ENCODE measurements around the gene MSL3.
A peak's percentile ranks its signal among the peaks of the same experiment; 100 is the strongest.

The MSL3 gene

GRCh38 chrX:11757719-11758399 is at the start of gene MSL3:
Gene MSL3, plus strand, starts transcription at chrX:11758237. Its CDS starts 27 bp downstream, at chrX:11758264.
- no peak for TF ChIP-seq CTCF (IDR thresholded peaks at IDR 0.05; ENCODE audit: low read depth, low read length)
- H3K4me3 ChIP-seq (replicated peaks in 1 of 2; ENCODE audit: low read depth in 2 of 2, low read length in 2 of 2) = peak within 1 kb of the TSS; percentile 79 to 80
- peak; percentile 70 to 73 for DNase-seq (ENCODE audit: low read depth in 2 of 2)

- TF ChIP-seq CTCF (IDR thresholded peaks at IDR 0.05; ENCODE audit: low read depth, low read length) = no peak
These were observed 35.7 kb upstream of the MSL3 start for GRCh38 chrX:11722304-11722703.

DNA sequence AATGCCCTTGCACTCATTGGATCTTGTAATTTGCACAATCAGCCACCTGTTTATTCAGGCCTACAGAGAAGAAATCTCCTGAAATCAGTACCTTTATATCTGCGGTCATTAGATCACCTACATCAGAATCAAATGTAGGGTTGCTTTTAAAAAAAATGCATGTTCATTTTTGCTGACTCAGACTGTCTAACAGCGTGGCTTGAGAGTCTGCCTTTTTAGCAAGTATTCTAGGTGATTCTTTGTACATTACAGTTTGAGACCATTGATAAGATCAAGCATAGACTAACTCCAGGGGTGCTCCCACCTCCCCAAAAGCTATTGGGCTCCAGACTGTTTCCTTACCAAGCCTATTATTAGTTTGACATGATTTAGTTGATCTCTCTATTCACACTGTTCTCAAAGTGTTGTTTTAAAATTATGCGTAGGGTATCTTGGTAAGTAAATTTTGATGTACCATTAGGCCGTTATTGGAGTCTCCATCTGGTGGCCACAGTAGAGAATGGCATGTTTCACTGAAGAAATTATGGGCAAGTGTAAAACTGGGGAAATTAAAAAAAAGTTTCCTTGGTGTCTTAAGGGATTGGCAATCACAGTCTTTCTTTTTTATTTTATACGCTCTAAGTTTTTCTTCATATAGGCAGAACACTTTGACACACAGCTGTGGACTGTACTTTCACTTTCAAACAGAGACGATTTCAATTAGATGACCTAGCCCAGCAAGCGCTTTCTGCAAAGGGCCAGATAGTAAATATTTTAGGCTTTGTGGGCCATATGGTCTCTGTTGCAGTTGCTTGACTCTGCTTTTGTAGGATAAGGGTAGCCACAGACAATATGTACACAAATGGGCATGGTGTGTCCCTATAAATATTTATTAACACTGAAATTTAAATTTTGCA is 33.7 kb upstream of the MSL3 start:
- H3K4me3 ChIP-seq (replicated peaks in 1 of 2; ENCODE audit: low read depth in 2 of 2, low read length in 2 of 2) = no peak overlapping the region
- TF ChIP-seq CTCF (IDR thresholded peaks at IDR 0.05; ENCODE audit: low read depth, low read length) = peak; percentile 66
- peak; percentile 54 to 56 for DNase-seq (ENCODE audit: low read depth in 2 of 2)

More at GRCh38 chrX:11722304-11722703, 35.7 kb upstream of the MSL3 start:
- no peak for DNase-seq (ENCODE audit: low read depth in 2 of 2)
- no peak overlapping the region for H3K4me3 ChIP-seq (replicated peaks in 1 of 2; ENCODE audit: low read depth in 2 of 2, low read length in 2 of 2)

GRCh38 chrX:11725631-11726442 is 32.2 kb upstream of the MSL3 start:
- no peak overlapping the region for H3K4me3 ChIP-seq (replicated peaks in 1 of 2; ENCODE audit: low read depth in 2 of 2, low read length in 2 of 2)
- DNase-seq (ENCODE audit: low read depth in 2 of 2) = no peak
- TF ChIP-seq CTCF (IDR thresholded peaks at IDR 0.05; ENCODE audit: low read depth, low read length) = no peak

DNA sequence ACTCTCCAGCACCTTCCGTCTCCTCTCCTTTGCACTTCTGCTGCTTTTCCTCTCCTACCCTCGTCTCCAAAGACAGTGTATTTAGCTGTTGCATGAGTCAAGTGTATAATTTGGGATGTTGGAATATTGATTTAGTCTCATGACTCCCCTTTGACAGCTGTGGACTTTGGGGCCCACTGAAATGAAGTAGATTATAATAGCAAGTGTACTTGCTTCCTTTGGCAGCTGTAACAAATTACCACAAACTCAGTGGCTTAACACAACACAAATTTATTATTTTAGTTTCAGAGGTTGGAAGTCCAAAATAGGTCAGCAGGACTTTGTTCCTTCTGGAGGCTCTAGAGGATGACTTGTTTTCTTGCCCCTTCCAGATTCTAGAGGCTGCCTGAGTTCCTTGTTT is 29.5 kb upstream of the MSL3 start:
- no peak for DNase-seq (ENCODE audit: low read depth in 2 of 2)
- no peak overlapping the region for H3K4me3 ChIP-seq (replicated peaks in 1 of 2; ENCODE audit: low read depth in 2 of 2, low read length in 2 of 2)
- no peak for TF ChIP-seq CTCF (IDR thresholded peaks at IDR 0.05; ENCODE audit: low read depth, low read length)

DNA sequence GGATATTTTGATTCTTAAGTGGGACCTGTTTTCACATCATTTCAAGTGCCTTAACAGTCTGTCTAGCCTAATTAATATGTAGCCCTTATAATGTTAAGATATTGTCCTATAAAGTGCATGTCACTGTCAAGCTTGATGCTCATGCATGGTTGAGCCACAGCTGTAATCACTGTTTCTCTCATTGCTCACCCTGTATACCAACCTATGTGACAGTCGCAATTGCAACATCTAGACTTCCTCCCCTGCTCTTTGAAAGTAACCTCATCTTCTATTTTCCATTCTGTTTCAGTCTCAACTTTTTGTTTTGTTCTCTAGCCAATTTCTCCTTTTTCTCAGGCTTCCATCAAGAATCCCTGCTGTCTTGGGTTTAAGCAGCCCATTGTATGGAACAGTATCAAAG is 24.4 kb upstream of the MSL3 start:
- DNase-seq (ENCODE audit: low read depth in 2 of 2) = no peak
- TF ChIP-seq CTCF (IDR thresholded peaks at IDR 0.05; ENCODE audit: low read depth, low read length) = no peak
- no peak overlapping the region for H3K4me3 ChIP-seq (replicated peaks in 1 of 2; ENCODE audit: low read depth in 2 of 2, low read length in 2 of 2)

All from cardiac fibroblast (primary cell).